OCI-LY7 (cell line): Measurements from ENCODE around the gene TSPAN31.

ENCODE experiments used
- EZH2phosphoT487 ChIP-seq: fragments of 200-600 bp; sonication (generic); IDR thresholded peaks from 2 replicates; pipeline ENCODE4 v1.6.1; 2018; ENCODE audit warnings: low read depth, borderline replicate concordance, mild to moderate bottlenecking, mixed run types, antibody characterized with exemption, low read length, moderate library complexity, mixed read lengths
- TF ChIP-seq, protein P1 (sequence below): fragments of 200-600 bp; sonication (generic); conservative IDR thresholded peaks from 2 replicates; pipeline ENCODE4 v1.5.1; 2014; ENCODE audit warnings: mild to moderate bottlenecking, antibody characterized with exemption, low read length, moderate library complexity, mixed read lengths

DNA sequence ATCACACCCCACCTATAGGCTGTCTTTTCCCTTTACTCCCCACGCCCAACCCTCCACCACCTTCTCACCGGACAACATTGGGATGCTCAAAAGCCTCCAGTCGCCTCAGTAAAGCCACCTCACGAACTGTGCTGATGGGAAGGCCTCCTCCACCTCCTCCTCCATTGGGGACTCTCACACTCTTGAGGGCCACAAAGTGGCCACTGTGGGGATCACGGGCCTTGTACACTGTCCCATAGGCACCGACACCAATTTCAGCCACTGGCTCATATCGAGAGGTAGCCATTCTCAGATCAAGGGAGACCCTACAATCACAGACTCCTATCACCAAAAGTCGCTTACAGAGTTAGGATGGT lies 6.6 kb downstream of the TSPAN31 start:
- TF ChIP-seq, protein P1, sequence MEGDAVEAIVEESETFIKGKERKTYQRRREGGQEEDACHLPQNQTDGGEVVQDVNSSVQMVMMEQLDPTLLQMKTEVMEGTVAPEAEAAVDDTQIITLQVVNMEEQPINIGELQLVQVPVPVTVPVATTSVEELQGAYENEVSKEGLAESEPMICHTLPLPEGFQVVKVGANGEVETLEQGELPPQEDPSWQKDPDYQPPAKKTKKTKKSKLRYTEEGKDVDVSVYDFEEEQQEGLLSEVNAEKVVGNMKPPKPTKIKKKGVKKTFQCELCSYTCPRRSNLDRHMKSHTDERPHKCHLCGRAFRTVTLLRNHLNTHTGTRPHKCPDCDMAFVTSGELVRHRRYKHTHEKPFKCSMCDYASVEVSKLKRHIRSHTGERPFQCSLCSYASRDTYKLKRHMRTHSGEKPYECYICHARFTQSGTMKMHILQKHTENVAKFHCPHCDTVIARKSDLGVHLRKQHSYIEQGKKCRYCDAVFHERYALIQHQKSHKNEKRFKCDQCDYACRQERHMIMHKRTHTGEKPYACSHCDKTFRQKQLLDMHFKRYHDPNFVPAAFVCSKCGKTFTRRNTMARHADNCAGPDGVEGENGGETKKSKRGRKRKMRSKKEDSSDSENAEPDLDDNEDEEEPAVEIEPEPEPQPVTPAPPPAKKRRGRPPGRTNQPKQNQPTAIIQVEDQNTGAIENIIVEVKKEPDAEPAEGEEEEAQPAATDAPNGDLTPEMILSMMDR: no peak
- TF ChIP-seq EZH2phosphoT487: no peak
